Fibroblast of skin of abdomen (primary cell): ENCODE results near the gene IDUA.

ENCODE experiments used
- DNase-seq: peaks from one replicate; pipeline ENCODE4 v3.0.0-alpha.2; 2013

The IDUA gene

DNA sequence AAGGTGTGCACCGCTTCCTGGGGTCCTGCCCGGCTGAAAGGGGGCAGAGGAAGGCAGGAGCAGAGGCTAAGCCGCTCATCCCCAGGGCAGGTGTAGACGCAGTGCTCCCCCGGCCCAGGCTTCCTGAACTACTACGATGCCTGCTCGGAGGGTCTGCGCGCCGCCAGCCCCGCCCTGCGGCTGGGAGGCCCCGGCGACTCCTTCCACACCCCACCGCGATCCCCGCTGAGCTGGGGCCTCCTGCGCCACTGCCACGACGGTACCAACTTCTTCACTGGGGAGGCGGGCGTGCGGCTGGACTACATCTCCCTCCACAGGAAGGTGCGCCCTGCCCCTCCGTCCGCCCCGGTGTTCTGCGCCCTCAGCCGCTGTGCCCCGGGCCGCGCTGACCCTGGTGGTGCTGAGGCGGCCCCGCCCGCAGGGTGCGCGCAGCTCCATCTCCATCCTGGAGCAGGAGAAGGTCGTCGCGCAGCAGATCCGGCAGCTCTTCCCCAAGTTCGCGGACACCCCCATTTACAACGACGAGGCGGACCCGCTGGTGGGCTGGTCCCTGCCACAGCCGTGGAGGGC lies 14.8 kb downstream of the IDUA start:
- no peak for DNase-seq

- DNase-seq, result no peak
Measured at GRCh38 chr4:1002131-1002630, 15.3 kb downstream of the IDUA start.

DNA sequence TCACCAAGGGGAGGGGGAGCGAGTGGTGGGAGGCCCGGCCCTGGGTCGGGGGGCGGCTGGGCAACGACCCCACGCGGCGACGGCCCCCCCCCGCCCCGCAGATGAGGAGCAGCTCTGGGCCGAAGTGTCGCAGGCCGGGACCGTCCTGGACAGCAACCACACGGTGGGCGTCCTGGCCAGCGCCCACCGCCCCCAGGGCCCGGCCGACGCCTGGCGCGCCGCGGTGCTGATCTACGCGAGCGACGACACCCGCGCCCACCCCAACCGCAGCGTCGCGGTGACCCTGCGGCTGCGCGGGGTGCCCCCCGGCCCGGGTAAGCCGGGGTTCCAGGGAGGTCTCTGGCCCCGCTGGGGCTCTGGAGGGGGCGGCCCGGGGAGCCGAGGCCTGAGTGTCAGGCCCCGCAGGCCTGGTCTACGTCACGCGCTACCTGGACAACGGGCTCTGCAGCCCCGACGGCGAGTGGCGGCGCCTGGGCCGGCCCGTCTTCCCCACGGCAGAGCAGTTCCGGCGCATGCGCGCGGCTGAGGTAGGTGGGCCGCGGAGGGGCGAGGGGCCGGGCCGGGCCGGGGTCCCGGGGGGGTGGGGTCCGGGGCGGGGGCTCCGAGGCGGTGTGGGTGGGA lies 15.9 kb downstream of the IDUA start:
- DNase-seq, result no peak

DNA sequence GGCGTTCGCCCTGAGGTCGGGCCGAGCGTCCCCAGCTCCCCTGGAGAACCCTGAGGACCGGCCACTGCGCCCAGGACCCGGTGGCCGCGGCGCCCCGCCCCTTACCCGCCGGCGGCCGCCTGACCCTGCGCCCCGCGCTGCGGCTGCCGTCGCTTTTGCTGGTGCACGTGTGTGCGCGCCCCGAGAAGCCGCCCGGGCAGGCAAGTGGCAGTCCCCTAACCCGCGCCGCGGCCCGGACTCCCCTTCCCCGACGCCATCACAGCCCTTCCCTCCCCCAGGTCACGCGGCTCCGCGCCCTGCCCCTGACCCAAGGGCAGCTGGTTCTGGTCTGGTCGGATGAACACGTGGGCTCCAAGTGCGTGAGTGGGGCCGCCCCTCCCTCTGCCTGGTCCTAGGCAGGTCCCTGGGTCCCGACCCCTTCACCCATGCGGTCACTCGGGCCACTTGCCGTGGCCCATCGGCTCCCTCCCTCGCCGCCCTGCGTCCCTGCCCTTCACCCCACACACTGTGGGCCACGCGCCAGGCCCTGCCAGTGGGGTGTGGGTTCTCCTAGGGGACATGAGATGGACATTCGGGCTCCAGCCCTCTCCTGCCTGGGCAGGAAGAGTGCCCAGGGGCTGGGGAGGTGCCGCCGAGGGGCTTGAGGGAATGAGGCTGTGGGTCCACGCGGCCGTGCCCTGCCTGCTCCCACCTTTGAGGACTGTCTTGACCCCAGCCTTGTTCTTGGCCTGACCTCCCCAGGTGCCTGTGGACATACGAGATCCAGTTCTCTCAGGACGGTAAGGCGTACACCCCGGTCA lies 16.6 kb downstream of the IDUA start:
- DNase-seq, result no peak

- no peak for DNase-seq
Measured at GRCh38 chr4:1004071-1004418, 17.2 kb downstream of the IDUA start.

DNA sequence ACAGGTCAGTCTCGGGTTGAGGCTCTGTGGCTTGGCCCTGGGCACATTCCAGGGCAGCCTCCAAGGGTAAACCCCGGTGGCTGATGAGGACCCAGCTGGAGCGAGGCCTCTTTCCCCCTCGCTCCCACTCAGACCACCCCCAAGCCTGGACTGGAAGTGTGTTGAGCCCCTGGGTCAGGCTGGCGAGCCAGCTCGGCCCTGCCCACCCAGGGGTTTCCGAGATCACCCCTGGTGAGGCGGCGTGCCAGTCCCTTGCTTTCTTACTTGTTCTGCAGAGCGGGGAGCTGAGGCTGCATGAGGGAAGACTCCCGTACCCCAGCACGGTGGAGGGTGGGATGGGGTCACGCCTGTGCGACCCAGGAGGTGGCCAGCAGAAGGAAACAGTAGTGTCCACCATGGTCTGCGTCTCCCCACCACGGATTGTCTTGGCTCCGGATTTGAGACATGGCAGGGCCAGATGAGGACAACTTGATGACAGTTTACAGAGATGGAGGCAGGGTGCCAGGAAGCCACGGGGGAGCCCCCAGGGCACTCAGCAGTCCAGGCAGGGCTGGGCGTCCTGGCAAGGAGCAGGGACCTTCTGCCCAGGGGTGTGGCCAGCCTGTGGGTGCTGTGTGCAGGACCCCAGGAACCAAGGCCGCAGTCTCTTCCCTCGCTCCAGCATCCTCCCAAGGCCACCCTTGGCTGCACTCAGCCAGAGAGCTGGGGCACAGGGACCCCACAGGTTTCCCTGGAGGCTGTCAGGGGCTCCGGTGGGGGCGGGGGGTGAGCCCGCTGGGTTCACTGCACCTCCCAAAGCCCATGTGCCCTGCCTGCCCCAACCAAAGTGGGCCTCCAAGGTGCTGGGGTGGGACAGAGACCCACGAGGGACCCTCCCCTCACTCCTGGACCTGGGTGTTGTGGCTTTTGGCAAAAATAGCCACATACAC lies 18.0 kb downstream of the IDUA start:
- no peak for DNase-seq

- DNase-seq, result no peak
Measured at GRCh38 chr4:1006856-1007255, 20.0 kb downstream of the IDUA start.

DNA sequence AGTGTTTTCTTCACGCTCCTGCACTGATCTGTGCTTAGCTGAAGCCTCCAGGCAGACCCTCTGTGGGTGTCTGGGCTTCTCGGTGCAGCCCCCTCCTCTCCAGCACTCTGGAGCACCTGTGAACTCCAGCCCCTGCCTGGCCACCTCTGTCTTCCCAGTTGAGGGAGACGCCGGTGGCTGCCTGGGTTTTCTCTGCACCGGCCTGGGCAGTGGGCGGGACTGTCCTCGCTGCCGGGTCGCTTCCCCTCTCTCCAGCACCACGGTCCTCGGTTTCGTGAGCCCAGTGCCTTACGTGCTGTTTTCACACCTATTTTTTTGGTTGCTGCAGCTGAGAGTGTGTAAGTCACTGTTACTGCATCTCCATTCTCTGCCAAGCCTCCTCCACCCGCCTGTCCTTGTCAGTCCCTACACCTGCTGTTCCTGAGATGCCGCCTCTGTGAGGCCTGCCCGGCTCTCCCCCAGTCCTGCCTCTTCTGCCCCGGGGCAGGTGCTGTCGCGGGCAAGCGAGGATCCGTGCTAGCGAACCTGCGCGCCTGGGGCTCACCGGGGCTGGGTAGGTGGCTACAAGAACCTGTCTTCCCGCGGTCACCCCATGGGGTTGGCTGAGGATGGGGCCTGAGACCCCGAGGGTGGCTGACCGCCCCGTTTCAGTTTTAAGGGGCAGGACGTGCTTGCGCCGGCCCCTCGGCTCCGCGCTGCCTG lies 22.1 kb downstream of the IDUA start:
- DNase-seq, result no peak

DNA sequence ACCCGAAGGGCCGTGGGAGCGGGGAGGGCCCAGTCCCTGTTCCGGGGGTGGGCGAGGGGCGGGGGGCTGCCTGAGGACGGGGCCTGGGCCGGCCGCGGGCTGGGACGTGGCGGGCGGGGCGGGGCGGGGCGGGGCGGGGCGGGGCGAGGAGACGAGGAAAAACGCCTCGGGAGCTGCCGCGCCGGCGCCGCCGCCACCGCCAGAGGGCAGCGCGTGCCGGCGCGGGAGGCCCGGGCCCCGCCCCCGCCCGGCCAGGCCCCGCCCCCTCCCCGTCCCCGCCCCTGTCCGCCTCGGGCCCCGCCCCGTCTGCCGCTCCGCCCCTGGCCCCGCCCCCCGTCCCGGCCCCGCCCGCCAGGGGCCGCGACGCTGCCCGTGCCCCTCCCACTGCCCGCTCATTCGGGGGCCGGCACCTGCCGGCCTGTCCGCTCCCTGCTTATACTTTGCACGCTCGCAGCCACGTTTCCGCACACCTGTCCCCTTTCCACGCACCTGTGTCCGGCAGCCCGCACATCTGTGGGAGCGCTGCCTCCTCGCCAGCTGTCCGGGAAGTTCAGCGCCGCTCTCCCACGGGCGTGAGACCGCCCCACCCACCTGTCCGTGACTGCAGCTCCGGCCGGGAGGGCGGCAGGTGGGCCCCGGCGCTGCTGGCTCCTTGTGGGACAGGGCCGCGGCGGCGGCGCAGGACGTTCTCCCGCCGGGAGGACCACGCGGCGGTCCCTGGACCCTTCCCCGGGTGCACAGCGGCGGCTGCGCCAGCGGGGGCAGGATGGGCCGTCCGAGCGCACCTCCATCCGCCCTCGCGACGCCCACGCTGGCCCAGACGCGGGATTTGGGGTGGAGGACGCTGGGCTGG lies 22.9 kb downstream of the IDUA start:
- DNase-seq, result peak; percentile 57

- peak; percentile 78 for DNase-seq
Measured at GRCh38 chr4:1010395-1011021, 23.7 kb downstream of the IDUA start.

GRCh38 chr4:1011022-1011665 lies 24.3 kb downstream of the IDUA start, which contains the start of gene FGFRL1:
FGFRL1 (plus strand) TSS chr4:1011626; CDS start chr4:1012486, 860 bp downstream.
- peak; percentile 91 for DNase-seq

GRCh38 chr4:1011666-1012033 lies 24.8 kb downstream of the IDUA start:
- no peak for DNase-seq

DNA sequence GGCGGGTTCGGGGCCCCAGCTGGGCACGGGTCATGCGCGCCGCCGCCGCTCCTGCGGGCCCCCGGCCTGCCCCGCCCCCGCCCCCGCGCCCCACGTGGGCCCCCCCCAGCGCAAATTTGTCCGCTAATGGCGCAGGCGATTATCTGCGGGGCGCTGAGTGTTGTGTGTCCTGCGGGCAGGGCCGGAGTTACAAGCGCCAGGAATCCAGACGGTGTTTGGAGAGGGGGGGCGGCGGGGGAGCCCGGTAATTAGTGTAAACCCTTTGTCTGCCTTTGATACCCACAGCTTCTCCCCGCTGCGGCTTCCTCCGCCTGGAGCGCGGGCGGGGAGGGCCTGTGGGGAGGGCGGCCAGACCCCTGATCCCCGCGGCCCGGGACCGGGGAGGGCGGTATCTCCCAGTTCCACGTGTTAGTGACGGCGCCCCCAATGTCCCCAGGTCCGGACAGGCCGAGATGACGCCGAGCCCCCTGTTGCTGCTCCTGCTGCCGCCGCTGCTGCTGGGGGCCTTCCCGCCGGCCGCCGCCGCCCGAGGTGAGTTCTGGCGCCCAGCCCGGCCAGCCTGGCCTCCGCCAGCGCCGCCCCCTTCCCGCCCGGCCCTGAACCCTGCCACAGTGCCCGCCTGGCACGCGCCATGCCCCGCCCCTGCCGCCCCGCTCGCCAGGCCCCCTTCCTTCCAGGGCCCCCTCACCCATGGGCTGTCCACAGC lies 25.3 kb downstream of the IDUA start:
- DNase-seq, result peak; percentile 35

GRCh38 chr4:1013225-1014073 lies 26.6 kb downstream of the IDUA start:
- DNase-seq, result no peak

GRCh38 chr4:1014291-1015167 lies 27.7 kb downstream of the IDUA start:
- DNase-seq, result no peak

DNA sequence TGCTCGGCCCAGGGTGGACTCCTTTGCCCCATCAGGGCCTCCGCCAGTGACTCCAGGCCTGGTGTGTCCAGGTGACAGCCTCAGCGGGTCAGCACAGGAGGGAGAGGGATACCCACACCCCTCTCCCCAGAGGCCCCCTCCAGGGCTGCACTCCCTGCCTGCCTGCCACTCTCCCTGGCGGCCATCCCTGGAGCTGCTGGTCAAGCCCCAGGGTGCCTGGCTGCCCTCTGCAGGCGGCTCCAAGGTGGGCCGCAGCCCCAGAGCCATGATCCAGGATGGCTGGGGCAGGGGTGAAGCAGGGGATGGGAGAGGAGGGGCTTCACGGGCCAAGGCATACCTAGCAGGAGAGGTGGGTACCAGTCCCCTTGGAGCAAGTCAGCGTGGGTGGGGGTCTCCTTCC lies 28.3 kb downstream of the IDUA start:
- no peak for DNase-seq

DNA sequence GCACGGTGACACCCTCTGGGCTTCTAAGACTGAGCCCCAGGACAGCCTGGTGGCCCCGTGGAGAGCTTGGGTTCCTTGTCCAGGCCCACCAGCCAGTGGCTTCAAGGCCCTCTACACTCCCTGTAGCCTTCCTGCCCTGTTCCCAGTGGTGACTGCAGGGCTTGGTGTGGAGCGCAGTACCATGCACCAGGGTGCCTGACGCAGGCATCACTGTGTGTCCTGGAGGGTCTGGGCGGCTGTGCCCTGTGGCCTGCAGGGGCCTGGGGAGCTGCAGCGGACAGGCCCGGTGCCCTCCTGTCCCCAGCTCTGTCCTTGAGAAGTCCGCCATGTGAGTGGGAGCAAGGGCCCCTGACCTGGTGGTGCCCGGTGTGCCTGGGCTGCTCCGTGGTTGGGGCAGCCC lies 28.9 kb downstream of the IDUA start:
- DNase-seq, result no peak
